HG02938 (cell line): ENCODE results near the gene NUTM2E.
"Not testable (repeated sequence)": the region's sequence is repeated elsewhere in the genome, so short reads cannot be mapped to it uniquely, and the experiment has no call there.

Experiments used
- ATAC-seq: cut with Tn5 transposase; IDR thresholded peaks from one replicate; pipeline ENCODE4 v1.9.1; 2021; ENCODE audit warnings: mild to moderate bottlenecking, moderate library complexity; ENCODE audit not compliant: unreplicated experiment

Gene NUTM2E, protein sequence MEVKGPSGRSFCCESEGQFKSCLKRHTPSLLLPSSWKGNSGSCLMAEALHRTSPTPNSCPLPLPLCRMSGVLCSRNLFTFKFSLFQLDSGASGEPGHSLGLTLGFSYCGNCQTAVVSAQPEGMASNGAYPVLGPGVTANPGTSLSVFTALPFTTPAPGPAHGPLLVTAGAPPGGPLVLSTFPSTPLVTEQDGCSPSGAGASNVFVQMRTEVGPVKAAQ (N-terminal part only)

GRCh38 chr10:79826496-79827215, at the start of gene NUTM2E:
Gene NUTM2E (plus strand): TSS chr10:79826739. CDS start chr10:79841741, 15,002 bp downstream.
- peak; percentile 96 for ATAC-seq

GRCh38 chr10:79777997-79778396, 48.5 kb upstream of the NUTM2E start:
- ATAC-seq: not testable (repeated sequence)

DNA sequence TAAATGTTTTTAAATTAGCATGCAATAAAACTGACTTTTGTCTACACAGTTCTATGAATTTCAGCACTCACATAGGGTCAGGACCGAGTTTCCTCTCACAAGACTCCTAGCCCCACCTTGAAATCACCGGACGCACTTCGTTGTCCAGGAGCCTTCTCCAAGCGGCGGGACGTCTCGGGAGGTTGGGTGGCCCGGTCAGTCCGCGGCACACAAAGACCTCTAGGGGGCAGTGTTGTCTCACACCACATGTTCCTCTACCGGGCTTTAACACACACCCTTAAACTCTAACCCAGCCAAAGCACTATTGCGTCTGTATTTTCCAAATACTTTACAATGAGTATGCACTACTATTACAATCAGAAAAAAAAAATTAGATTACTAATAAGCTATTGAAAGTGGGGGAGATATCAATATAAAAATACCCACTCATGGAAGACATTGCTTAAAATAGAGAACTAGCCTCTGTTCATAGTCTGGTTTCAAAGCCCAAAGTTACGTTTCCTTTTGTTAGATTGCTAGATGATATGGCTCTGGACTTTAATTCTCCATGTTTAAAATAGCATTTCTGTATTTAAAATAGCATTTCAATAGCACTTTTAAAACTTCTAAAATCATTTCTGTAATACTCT, 47.1 kb upstream of the NUTM2E start:
- peak; percentile 84 for ATAC-seq

DNA sequence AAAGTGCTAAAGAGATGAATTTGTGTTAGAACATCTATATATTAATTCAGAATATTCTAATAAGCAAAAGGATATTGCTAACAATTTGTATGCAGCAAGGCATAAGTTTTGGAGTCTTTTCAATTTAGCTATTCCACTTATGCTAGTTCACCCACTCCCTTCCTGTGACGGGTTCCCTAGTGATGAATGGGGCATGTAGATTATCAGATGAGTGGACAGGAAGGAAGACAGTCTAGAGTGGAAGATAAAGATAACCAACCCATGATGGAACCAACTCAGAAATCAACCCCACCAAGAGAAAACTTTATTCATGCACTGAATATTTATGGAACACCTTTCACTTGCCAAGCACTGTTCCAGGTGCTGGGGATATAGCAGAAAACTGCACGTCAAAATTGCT, 46.5 kb upstream of the NUTM2E start:
- ATAC-seq: not testable (repeated sequence)

- ATAC-seq: not testable (repeated sequence)
Measured at GRCh38 chr10:79781584-79781983, 45.0 kb upstream of the NUTM2E start.

- not testable (repeated sequence) for ATAC-seq
Measured at GRCh38 chr10:79787455-79787952, 39.0 kb upstream of the NUTM2E start.

GRCh38 chr10:79789351-79789750, 37.2 kb upstream of the NUTM2E start:
- ATAC-seq: not testable (repeated sequence)

- not testable (repeated sequence) for ATAC-seq
Measured at GRCh38 chr10:79791906-79792517, 34.5 kb upstream of the NUTM2E start.

GRCh38 chr10:79799337-79799736, 27.2 kb upstream of the NUTM2E start:
- ATAC-seq: peak; percentile 77

DNA sequence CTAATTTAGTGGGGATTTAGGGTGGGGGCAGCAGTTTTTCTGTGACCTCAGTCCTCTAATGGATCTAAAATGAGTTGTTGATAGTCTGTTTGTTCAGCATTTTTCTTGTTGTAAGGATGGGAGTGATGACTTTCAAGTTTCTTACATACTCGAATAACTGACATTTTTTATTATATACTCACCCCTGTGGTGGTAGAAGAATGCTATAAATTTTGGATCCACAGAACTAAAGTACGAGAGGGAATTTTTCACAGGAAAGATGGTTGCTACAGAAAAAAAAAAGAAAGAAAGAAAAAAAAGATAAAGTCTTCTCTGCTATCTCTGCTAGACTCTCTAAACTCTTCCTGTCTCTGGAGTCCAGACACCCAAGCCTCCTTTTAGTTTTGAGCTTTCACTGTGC, 20.7 kb upstream of the NUTM2E start:
- ATAC-seq: not testable (repeated sequence)

- ATAC-seq: not testable (repeated sequence)
Measured at GRCh38 chr10:79811895-79812294, 14.6 kb upstream of the NUTM2E start.

DNA sequence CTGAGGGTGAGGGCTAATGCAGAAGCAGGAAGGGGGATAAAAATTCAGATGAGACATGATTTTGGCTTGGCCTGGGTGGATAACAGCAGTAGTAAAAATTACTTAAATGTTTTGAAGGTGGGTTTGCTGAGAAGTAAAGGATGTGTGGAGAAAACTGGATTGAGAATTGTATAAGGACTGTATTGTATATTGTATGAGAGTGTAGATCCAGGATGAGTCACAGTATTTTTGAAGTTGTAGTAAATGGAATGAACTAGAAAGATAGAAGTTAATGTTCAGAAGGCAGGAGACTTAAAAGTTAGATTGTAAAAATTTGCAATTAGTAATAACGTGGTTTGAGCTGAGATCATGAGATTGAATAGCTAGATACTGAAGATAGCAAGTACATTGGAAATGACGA, 10.2 kb upstream of the NUTM2E start:
- not testable (repeated sequence) for ATAC-seq

DNA sequence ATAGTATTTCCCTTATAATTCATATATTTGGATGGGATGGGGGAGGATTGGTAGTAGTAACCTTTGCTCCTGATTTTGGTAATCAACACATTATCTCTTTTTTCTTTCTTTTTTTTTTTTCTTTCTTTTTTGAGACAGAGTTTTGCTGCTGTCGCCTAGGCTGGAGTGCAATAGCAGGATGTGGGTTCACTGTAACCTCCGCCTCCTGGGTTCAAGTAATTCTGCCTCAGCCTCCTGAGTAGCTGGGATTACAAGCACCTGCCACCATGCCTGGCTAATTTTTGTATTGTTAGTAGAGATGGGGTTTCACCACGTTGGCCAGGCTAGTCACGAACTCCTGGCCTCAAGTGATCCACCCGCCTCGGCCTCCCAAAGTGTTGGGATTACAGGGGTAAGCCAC, 3.2 kb upstream of the NUTM2E start:
- ATAC-seq: not testable (repeated sequence)

GRCh38 chr10:79825587-79826011, 940 bp upstream of the NUTM2E start:
- ATAC-seq: peak; percentile 19

- not testable (repeated sequence) for ATAC-seq
Measured at GRCh38 chr10:79826131-79826495, 426 bp upstream of the NUTM2E start.

- not testable (repeated sequence) for ATAC-seq
Measured at GRCh38 chr10:79833833-79834232, 7.3 kb downstream of the NUTM2E start.

GRCh38 chr10:79835891-79836290, 9.4 kb downstream of the NUTM2E start:
- not testable (repeated sequence) for ATAC-seq

DNA sequence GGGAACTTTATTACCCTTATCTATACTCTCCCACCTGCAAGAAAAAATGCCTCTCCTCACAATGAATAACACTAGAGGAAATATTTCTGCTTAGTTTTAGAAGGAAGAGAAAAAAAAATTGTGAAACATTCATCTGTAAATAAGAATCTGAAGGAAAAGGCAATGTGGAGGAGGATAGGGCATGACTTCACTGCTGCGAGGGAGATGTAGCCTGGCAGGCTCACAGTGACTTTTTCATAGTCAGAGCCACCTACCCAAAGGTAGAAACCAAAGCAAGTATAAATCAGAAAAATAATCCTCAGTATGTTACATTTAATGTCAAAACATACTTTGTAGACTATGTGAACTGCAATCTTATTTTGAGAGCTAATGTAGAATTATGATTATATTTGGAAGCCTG, 10.4 kb downstream of the NUTM2E start:
- not testable (repeated sequence) for ATAC-seq

DNA sequence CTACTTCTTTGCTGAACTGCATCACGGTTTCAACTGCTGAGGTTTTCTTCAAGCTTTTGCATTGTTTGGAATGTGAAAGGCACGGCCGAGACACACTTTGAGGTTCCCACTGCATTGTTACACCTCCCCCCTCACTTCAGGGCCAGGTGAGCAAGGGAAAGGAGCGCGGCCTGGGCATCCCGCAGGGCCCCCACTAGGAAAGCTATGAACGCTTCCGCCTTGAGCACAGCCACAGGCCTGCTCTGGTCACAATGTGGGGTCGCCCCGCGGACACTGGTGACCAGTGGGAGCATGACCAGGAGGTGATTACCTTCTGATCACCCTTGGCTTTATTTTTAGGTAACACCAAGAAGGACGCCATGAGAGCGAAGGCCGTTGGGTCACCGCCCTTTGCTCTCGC, 11.9 kb downstream of the NUTM2E start:
- ATAC-seq: not testable (repeated sequence)

GRCh38 chr10:79853191-79853854, 26.8 kb downstream of the NUTM2E start:
- ATAC-seq: not testable (repeated sequence)

DNA sequence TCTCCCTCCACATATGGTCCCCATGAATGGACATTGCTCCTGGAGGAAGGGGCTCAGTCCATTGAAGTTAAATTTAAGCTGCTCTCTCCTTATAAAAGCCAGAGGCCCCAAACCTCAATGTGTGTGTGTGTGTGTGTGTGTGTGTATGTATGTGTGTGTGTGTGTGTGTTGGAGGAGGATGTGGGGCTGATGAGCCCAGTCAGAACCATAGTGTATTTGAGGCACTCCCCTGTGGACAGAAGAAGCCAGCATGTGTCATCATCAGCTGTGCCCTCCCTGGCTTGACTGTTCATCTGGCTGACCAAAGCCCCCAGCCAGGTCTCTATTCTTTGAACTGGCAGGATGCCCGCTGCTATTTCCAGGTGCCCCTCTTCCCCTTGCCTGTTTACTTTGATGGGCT, 35.7 kb downstream of the NUTM2E start:
- ATAC-seq: not testable (repeated sequence)
